T1000 (cell line): ENCODE data around the gene SLC15A4.
A peak's percentile ranks its signal among the peaks of the same experiment; 100 is the strongest.
"Not testable (repeated sequence)": the region's sequence is repeated elsewhere in the genome, so short reads cannot be mapped to it uniquely, and the experiment has no call there.

Experiments
- DNase-seq: peaks from one replicate; lab custom pipeline; 2025; ENCODE audit warnings: mixed read lengths; lab: John Stamatoyannopoulos, UW

SLC15A4 gene

DNA sequence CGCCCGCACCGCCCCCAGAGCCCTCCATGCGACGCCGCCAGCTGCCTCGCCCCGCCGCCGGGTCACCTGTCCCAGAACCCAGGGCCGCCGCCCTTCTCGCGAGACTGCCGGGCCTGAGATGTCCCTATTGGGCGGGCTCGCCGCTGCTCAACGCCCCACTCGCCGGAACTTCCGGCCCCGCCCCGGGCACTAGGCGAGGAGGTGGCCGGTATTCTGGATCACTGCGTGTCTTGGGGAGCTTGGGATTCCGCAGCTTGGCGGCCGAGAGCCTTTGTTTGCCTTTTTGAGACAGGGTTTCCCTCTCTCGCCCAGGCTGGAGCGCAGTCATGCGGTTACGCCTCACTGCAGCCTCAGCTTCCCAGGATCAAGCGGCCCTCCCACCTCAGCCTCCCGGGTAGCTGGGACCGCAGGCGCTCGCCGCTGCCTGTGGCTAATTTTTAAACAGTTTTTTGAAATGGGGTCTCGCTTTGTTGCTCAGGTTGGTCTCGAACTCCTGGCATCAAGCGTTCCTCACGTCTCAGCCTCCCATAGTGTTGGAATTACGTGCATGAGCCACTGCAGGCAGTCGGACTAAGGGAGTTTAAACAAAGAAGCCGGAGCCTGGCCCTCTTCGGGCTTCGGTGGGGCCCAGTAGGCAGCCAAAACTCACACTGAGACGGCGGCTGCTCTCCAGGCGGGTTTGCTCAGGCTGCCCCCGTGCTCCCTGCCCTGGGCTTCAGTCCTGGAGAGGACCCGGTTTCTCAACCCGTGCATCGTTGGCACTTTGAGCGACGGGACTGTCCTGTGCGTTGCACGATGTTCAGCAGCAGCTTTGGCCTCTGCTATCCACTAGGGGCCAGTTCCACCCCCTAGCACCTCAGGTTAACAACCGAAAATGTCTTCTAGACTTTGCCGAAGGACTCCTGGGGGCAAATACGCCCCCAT lies at the start of gene SLC15A4:
Gene SLC15A4, minus strand, starts transcription at position 43 of the 924 bp plus-strand sequence. Its CDS starts 15 bp downstream, at position 28.
- peak; percentile 87 for DNase-seq

DNA sequence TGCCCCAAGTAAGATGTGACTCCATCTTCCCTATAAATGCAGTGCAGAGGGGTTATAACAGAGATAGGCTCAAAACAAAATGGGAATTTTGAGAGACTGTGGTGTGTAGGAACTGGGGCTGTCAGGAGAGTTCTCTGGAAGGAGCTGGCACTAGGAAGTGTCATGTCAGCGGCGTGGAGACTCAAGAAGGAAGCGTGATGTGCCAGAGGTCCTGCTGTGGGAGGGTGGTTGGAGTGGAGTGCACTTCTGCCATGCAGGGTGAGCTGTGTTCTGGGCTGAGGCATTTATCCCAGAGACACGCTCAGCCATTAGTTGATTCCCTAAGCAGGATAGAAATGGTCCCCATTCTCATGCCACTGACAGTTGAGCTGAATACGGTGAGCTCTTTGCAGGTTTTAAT lies 48.5 kb upstream of the SLC15A4 start:
- DNase-seq = no peak

DNA sequence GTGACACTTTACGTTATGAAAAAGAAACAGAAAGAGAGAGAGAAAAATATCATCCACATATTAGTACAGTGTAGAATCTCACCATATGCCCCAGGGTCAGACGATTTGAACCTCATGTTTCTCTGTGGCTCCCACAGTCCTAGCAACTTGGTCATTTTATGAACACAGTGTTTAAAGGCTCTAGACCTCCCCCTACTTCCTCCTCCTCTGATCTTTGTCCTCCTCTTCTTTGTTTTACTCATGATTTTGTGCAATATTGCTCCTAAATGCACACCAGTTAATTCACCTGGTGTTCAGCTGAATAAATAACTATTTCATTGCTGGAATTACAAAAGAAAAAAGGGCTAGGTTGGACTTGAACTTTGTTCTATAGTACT lies 47.7 kb upstream of the SLC15A4 start:
- no peak for DNase-seq

DNA sequence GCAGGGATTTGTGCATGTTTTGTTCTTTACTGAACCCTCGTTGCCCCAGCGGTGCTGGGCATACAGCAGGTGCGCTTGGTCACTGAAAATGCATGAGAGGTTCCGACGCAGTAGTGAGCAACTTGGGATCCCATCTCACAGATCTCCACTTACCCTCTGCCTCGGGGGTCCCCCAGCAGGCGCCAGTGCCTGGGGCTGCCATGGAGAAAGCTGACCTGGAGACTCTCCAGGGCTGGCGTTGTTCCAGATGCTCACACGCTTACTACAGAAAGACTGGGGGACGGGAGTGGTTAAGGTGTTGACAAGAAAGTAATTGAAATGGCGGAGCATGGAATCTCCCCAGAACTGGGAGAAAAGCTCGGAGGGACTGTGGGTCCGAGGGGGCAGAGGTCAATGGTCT lies 43.7 kb upstream of the SLC15A4 start:
- DNase-seq = no peak

DNA sequence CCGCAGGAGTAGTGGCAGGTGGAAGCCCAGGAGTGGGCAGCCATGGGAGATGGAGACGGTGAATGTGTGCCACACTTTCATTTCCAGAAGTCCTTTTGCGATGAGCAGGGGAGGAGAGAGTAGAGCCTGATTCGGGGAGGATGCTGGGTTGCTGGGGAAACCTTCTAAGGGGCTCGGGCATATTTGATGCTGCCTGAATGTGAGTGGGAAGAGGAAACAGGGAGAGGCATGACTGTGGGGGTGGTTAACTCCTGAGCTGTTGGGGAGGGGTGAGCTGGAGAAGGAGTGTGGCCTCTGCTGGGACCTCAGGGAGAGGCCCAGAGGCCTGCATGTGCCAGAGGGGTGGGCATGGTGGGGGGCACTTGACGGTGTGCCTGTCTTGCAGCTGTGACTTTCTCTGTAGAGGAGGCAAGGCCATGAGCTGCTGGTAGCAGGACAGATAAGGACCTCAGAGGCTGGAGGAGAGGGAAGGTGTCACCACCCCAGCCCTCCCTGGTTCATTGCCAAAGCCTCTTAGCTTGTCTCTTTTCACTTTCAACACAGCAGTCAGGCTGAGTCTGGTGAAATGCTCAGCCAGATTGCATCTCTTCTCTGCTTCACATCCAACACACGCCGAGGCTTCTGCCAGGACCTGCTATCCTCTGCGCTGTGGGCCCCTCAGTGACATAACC lies 40.9 kb upstream of the SLC15A4 start:
- DNase-seq = no peak

DNA sequence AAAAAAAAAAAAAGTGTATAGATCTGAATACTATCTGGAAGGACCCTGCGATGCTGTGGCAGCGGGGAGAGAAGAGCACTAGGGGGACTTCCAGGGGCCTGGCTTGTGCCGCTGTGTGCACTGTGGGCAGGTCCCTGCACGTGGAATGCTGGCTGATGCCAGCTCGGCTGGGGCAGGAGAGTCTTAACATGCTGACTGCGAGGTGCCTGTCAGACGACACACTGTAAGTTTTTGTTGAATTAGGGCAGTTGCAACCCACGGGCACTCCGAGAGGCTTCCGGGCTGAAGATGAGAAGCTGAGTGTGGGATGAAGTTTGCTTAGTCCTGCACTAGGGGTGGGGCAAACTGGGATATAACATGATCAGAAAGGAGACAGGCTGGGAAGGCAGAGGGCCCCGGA lies 40.2 kb upstream of the SLC15A4 start:
- DNase-seq = no peak

DNA sequence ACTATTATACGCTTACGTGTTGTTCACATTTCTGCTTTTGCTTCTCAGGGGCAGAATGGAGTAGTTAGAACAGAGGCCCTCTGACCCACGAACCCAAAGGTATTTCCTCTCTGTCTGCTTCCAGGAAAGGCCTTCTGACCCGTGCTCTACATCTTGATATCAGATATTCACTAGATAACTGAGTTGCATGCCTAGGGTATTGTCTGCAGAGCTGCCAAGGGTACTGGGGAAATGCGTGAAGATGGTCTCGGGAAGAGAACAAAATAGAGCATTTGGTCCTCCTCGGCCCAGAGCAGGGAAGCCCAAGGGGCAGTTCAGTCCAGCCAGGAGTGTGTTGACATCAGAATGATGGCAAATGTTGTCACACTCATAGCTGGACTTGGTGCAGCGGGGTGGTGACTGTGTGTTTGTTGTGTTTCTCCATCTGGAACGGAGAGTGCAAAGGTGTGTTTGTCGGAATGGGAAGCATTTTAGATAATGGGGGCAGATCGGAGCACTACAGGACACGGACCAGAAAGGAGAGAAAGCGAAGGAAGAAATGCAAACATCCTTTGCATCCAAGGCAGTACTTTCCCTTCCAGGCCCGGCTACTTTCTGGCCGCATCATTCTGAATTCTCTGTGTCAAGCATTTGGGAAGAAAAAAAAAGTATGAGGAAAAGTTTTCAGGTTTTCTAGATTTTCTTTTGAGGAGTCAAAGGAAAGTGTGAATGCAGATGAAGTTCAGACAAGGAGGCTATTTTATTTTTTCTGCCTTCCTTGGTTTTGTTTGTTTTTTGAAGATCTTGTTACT lies 37.7 kb upstream of the SLC15A4 start:
- DNase-seq = no peak

DNA sequence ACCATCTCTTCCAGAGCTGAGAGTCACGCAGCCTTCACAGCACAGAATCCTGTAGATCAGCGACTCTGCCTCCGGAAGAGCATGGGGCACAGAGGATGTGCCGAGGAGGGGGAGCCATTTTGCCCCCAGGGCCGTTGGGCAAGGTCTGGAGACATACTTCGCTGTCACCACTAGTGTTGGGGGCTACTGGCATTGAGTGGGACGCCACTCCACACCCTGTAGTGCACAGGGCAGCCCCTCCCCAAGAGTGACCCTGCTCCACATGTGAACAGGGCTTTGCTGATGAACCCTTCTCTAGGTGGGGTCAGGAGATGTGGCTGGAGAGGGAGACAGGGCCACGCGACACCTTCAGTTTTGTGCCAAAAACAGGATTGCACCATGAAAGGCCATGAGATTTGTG lies 35.6 kb upstream of the SLC15A4 start:
- DNase-seq = no peak

DNA sequence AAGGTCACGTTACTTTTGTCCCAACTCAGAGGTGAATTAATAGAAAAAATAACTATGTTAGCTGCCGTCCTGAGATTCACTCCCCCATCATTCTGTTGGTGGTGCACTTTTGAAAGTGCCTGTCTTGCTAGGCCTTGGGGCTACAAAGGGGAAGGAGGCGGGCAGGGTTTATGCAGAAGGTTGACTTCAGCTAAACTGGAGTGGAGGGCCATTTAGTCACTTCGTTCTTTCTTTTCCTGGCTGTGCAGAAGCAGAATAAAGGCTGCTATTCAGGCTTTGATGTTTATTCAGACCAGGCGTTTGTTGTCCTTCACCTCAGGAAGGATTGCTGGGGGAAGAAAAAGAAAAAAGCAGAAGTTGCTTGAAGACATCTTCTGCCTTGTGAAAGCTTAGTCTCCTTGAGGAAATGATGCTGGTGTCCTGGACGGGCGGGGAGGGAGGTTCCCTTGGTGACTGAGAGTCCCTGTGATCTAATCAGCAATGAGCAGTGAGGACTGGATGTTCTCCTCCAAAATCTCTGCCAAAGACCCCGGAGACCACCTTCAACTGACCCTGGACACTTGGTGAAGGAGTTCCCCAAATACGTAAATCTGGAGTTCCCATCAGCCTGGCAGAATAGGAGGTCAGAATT lies 33.5 kb upstream of the SLC15A4 start:
- no peak for DNase-seq

DNA sequence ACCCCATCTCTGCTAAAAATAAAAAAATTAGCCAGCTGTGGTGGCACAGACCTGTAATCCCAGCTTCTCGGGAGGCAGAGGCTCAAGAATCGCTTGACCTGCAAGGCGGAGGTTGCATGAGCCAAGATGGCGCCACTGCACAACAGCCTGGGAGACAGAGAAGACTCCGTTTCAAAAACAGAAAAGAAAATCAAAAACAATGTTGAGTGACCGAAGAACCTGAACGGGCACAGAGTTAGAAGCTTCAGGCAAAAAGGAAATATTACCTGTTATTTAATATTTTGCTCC lies 33.0 kb upstream of the SLC15A4 start:
- no peak for DNase-seq

DNA sequence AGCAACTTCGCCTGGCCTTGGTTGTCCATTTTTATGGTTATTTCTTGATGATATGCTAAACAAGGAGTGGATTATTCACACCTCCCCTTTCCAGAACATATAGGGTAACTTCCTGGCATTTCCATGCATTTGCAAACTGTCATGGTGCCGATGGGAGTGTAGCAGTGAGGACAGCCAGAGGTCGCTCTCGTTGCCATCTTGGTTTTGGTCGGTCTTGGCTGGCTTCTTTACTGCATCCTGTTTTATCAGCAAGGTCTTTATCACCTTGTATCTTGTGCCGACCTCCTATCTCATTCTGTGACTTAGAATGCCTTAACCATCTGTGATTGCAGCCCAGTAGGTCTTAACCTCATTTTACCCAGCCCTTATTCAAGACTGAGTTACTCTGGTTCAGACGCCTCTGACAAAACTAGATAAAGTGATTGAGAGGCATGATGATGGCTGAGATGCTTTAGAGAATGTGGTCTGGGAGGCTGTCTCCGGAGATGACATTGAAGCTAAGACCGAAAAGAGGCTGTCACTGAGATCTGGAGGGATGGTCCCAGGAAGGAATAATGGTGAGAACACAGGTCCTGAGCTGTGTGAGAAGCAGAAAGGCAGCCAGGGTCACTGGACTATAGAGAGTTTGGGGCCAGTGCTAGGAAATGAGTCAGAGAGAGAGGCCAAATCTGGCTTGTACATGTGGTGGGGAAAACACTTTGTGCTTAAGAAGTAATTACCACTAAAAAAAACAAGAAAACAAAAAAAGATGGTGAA lies 32.5 kb upstream of the SLC15A4 start:
- DNase-seq = no peak

DNA sequence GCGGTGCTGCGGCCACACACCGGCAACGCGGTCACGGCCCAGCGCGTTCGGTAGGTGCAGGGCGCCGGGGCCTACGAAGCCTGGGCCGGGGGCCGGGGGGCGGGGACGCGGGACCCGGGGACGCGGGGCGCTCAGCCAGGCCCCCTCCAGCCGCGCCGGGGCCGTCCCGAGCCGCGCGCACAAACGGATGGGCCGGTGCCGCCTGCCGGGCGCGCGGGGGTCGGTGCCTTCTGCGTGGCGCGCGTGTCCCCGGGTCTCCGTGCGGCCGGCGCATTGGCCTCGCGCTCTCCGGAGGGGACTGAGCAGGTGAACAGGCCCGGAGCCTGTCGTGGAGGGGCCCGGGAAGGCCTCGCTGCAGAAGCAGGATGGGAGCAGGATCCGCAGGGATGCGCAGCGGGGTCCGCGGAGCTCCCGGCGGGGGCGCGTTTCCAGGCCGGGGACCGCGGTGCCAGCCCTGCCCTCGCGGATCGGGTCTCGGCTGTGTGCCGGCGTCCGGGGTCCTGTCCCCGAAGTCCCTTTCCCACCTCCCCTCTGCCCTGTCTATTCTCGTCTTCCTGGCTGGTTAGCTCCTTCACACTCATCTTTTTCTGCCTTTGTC lies 29.9 kb upstream of the SLC15A4 start:
- no peak for DNase-seq

DNA sequence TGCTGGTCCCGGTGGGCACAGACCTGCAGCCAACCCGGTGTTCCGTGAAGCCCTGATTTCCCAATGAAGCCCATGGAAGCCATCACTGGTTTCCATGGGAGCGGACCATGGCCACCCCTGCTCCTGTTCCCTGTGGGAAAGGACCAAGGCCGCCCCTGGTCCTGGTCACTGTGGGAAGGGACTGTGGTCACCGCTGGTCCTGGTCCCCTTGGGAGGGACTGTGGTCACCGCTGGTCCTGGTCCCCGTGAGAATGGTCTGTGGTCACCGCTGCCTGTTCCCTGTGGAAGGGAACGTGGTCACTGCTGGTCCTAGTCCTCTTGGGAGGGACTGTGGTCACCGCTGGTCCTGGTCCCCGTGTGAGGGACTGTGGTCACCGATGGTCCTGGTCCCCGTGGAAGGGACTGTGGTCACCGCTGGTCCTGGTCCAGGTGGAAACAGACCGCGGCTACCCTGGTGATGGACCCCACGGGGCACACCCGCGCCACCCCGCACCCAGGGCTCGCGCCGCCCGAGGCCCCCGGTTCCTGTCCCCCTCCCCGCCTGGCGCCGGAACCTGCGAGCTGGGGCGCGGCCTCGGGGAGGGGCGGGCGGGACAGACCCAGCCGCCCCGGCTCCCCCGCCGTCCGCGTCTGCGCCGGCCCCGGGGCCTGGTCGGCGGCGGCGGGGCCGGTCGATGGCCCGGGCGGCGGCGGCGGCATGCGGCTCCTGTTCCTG lies 29.3 kb upstream of the SLC15A4 start, which contains the start of gene GLT1D1:
Gene GLT1D1, plus strand, starts transcription at position 594 of the 715 bp plus-strand sequence. Its CDS starts 104 bp downstream, at position 698.
- no peak for DNase-seq

DNA sequence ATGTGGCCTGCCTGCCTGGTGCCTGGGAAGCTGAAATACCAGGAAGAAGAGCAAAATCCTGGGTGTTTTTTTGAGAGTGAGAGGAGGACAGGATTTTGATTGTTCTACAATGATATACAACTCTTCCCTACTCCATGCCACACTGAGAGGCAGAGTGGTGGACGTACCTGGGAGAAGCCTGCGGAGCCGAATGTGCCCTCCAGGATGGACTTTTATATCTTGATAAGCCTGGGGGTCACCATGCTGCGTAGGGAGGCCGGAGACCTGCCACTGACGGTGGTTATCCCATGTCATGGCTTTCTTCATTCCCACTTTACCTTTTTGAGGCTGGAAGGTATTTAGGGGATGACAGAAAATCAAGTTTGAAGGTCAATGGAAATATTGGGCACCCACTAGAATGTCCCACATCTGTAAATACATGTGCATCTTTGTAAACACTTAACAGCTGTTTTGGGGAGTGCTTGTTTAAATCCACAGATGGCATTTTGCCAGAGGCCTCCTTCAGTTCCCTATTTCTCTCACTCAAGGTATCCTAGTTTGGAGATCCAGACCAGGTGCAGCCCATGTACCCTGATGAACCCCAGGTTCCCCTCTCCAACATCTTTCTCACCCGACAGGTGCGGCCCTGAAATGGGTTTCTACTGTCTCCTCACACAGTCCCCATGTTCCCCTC lies 28.4 kb upstream of the SLC15A4 start:
- DNase-seq = no peak

DNA sequence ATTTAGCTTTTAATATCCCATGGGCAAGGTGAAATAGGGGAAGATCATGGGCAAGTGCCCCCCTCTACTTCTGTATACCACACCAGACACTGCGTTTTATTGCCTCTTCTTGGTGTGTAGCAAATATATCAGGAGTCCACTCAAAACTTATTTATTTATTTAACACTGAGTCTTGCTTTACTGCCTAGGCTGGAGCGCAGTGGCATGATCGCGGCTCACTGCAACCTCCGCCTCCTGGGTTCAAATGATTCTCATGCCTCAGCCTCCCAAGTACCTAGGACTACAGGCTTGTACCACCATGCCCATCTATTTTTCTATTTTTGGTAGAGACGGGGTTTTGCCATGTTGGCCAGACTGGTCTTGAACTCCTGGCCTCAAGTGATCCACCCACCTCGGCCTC lies 27.7 kb upstream of the SLC15A4 start:
- not testable (repeated sequence) for DNase-seq

DNA sequence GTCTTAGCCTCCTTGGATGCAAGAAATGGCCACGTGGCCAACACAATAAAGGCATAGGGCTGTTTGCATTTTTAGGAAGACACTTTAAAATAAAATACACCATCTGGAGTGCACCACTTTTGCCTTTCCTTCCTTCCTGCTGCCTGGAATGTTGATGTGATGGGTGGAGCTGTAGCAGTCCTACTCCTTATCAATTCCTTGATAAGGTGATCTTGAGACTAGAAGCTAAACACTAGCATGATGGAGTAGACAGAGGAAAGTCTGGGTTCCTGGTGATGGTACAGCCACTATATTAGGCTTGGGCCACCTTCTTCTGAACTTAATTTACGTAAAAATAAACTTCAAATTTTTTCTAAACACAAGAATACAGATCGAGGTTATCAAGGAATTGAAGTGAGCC lies 26.6 kb upstream of the SLC15A4 start:
- DNase-seq = no peak

DNA sequence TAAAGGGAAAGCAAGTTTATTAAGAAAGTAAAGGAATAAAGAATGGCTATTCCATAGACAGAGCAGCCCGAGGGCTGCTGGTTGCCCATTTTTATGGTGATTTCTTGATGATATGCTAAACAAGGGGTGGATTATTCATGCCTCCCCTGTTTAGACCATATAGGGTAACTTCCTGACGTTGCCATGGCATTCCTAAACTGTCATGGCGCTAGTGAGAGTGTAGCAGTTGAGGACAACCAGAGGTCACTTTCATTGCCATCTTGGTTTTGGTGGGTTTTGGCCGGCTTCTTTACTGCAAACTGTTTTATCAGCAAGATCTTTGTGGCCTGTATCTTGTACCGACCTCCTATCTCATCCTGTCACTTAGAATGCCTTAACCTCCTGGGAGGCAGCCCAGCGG lies 26.0 kb upstream of the SLC15A4 start:
- not testable (repeated sequence) for DNase-seq

DNA sequence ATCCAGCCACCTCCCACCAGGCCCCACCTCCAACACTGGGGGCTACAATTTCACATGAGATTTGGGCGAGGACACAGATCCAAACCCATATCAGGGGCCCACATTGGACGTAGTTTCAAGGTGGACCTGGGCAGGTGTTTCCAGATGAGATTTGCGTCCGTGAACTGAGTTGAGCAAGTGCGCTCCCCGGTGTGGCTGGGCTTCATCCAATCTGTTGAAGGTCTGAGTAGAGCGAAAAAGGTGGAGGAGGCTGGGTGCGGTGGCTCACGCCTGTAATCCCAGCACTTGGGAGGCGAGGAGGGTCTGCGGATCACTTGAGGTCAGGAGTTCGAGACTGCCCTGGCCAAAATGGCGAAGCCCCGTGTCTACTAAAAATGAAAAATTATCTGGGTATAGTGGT lies 24.6 kb upstream of the SLC15A4 start:
- DNase-seq = no peak

DNA sequence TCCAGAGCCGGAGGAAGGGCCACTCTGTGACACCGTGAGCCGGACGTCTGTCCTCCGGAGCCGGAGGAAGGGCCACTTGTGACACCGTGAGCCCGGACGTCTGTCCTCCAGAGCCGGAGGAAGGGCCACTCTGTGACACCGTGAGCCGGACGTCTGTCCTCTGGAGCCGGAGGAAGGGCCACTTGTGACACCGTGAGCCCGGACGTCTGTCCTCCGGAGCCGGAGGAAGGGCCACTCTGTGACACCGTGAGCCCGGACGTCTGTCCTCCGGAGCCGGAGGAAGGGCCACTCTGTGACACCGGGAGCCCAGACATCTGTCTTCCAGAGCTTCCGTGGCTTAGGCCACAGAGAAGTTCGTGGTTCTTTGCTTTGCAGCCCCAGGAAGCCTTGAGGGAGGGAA lies 22.9 kb upstream of the SLC15A4 start:
- DNase-seq = not testable (repeated sequence)
